HepG2 (cell line): ENCODE results near the gene ETFA. TPM values are rescaled to one million over a fixed set of nuclear protein-coding genes. Genes with fewer than 3 reads are reported as not detected.
A peak's percentile ranks its signal among the peaks of the same experiment; 100 is the strongest.

Experiments used
- ATF7 ChIP-seq, 2 experiments: fragments of 450-650 bp in 1 of 2; sonication (generic) in 1 of 2; formaldehyde crosslinking in 1 of 2; IDR thresholded peaks; 2 replicates each; pipeline versions ENCODE4 v1.4.0 to v1.6.1; 2016 to 2020; ENCODE audit warnings: antibody characterized with exemption in 1 of 2, mild to moderate bottlenecking in 1 of 2, missing genetic modification reagents in 1 of 2
- BORCS8-MEF2B ChIP-seq: sonication (generic); formaldehyde crosslinking; IDR thresholded peaks from 2 replicates; pipeline ENCODE4 v1.8.0; 2022; ENCODE audit warnings: mild to moderate bottlenecking, missing genetic modification reagents
- CAMTA2 ChIP-seq: sonication (generic); formaldehyde crosslinking; IDR thresholded peaks from 2 replicates; pipeline ENCODE4 v1.4.0; 2020; ENCODE audit warnings: mild to moderate bottlenecking, missing genetic modification reagents, borderline replicate concordance
- CCDC6 ChIP-seq: sonication (generic); formaldehyde crosslinking; IDR thresholded peaks from 2 replicates; pipeline ENCODE4 v1.8.1; 2022; ENCODE audit warnings: mild to moderate bottlenecking, missing genetic modification reagents, moderate library complexity
- KMT2A ChIP-seq: sonication (generic); formaldehyde crosslinking; IDR thresholded peaks from 2 replicates; pipeline ENCODE4 v1.4.0; 2020; ENCODE audit warnings: missing genetic modification reagents
- MED13 ChIP-seq: sonication (generic); formaldehyde crosslinking; IDR thresholded peaks from 2 replicates; pipeline ENCODE4 v1.5.0; 2020; ENCODE audit warnings: missing genetic modification reagents
- RFX5 ChIP-seq: IDR thresholded peaks from 2 replicates; pipeline ENCODE4 v1.6.1; 2011; ENCODE audit warnings: low read depth, low read length, improper control_type of control experiment
- SIN3A ChIP-seq: IDR thresholded peaks from 2 replicates; pipeline ENCODE4 v1.6.1; 2011; ENCODE audit warnings: low read depth, mild to moderate bottlenecking, control low read depth, low read length, borderline replicate concordance
- TAF15 ChIP-seq: fragments of 200-400 bp; formaldehyde crosslinking; IDR thresholded peaks from one replicate; pipeline ENCODE4 v1.6.1; 2018; ENCODE audit warnings: mild to moderate bottlenecking, low read depth, low read length; ENCODE audit not compliant: poor library complexity, severe bottlenecking
- UBTF ChIP-seq: sonication (generic); formaldehyde crosslinking; IDR thresholded peaks from 2 replicates; pipeline ENCODE4 v1.4.0; 2020; ENCODE audit warnings: mild to moderate bottlenecking, missing genetic modification reagents
- ZNF720 ChIP-seq: sonication (generic); formaldehyde crosslinking; IDR thresholded peaks from 2 replicates; pipeline ENCODE4 v1.4.0; 2020; ENCODE audit warnings: missing genetic modification reagents
- ZNF800 ChIP-seq: sonication (generic); formaldehyde crosslinking; IDR thresholded peaks from 2 replicates; pipeline ENCODE4 v1.4.0; 2020; ENCODE audit warnings: missing genetic modification reagents
- polyA plus RNA-seq, 8 experiments: library from polyadenylated mRNA; depleted of rRNA in 3 of 8; stranded (reverse) in 7 of 8; unstranded in 1 of 8; fragments of >200 nt; fragmentation: Illumina TruSeq in 4 of 8; extraction: Trizol in 4 of 8; gene quantifications; 2 replicates each; pipeline versions ENCODE4 v1.2.1 to v1.2.3, GENCODE V29; 2011 to 2016; ENCODE audit warnings: low read depth in 4 of 8, missing spikeins in 1 of 8, mixed read lengths in 1 of 8; ENCODE audit not compliant: insufficient read depth in 1 of 8
- total RNA-seq, 5 experiments: library from RNA; depleted of rRNA; stranded (reverse); fragments of >200 nt; fragmentation: Illumina TruSeq; extraction: Trizol; gene quantifications; 2 replicates each; pipeline ENCODE4 v1.2.3, GENCODE V29; 2016; ENCODE audit warnings: low read depth in 1 of 5
- TF ChIP-seq, protein P1 (sequence below), 2 experiments: IDR thresholded peaks; 2 replicates each; pipeline ENCODE4 v1.6.1; 2011 to 2012; ENCODE audit warnings: low read length in 2 of 2, borderline replicate concordance in 1 of 2, low read depth in 1 of 2, mild to moderate bottlenecking in 1 of 2, moderate library complexity in 1 of 2
- TF ChIP-seq, protein P2 (sequence below): sonication (generic); formaldehyde crosslinking; IDR thresholded peaks from 2 replicates; pipeline ENCODE4 v1.4.0; 2020; ENCODE audit warnings: missing genetic modification reagents; ENCODE audit errors: not compliant biosample characterization
- TF ChIP-seq, protein P3 (sequence below): sonication (generic); formaldehyde crosslinking; IDR thresholded peaks from 2 replicates; pipeline ENCODE4 v1.8.0; 2022; ENCODE audit warnings: low read depth, missing genetic modification reagents

ETFA gene
- total and polyA plus RNA-seq, 2 of the 13 experiments (the other 11 are each of a cell fraction or from before 2014, with no cell fraction given): 291 to 396 TPM

DNA sequence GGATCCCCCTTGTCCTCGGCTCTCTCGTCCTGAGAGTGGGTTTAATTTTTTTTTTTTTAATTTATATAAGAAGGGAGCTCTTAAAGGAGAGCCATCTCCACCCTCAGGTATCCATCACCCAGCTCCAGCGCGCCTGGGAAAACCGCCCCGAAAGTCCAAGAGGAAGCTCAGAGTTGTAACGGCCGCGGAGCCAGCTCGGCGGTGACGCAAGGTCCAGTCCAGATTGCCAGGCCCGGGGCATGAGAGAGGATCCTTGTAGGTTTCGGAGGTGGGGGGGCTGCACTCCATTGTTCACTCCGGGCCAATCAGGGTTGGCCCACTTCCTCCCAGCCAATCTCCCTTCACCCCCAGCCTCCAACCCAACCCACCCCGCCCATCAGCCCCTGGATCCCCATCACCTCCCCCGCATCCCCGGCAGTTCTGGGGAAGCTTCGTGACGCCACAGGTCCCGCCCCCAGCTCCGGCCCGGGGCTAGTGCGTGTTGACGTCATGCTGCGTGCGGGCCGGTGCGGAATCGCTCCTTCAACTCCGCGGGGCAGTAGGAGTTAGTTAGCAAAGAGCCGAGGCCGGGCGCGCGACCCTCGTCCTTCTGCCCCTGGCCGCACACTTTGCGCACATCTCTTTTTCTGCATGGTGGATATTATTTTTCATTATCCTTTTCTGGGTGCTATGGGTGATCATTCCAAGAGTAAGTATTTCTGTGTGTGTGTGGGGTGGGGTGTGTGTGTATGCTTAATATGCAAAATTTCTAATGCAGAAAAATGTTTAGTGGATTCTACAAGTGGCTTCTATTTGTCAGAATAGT lies 25.2 kb upstream of the ETFA start, which contains the start of gene ISL2 (continued):
- TF ChIP-seq, protein P1, sequence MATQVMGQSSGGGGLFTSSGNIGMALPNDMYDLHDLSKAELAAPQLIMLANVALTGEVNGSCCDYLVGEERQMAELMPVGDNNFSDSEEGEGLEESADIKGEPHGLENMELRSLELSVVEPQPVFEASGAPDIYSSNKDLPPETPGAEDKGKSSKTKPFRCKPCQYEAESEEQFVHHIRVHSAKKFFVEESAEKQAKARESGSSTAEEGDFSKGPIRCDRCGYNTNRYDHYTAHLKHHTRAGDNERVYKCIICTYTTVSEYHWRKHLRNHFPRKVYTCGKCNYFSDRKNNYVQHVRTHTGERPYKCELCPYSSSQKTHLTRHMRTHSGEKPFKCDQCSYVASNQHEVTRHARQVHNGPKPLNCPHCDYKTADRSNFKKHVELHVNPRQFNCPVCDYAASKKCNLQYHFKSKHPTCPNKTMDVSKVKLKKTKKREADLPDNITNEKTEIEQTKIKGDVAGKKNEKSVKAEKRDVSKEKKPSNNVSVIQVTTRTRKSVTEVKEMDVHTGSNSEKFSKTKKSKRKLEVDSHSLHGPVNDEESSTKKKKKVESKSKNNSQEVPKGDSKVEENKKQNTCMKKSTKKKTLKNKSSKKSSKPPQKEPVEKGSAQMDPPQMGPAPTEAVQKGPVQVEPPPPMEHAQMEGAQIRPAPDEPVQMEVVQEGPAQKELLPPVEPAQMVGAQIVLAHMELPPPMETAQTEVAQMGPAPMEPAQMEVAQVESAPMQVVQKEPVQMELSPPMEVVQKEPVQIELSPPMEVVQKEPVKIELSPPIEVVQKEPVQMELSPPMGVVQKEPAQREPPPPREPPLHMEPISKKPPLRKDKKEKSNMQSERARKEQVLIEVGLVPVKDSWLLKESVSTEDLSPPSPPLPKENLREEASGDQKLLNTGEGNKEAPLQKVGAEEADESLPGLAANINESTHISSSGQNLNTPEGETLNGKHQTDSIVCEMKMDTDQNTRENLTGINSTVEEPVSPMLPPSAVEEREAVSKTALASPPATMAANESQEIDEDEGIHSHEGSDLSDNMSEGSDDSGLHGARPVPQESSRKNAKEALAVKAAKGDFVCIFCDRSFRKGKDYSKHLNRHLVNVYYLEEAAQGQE (IDR thresholded peaks at IDR 0.05; ENCODE audit: borderline replicate concordance in 1 of 2, low read depth in 1 of 2, low read length in 2 of 2): no peak; a peak in 1 of 4 replicates
- peak; percentile 78 for TF ChIP-seq KMT2A (CRISPR knock-in tag)
- no peak for TF ChIP-seq ZNF720 (CRISPR knock-in tag)
- peak; percentile 58; the same call in 1 of the 2 replicates for TF ChIP-seq SIN3A
- TF ChIP-seq, protein P2, sequence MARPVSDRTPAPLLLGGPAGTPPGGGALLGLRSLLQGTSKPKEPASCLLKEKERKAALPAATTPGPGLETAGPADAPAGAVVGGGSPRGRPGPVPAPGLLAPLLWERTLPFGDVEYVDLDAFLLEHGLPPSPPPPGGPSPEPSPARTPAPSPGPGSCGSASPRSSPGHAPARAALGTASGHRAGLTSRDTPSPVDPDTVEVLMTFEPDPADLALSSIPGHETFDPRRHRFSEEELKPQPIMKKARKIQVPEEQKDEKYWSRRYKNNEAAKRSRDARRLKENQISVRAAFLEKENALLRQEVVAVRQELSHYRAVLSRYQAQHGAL (CRISPR knock-in tag): no peak
- TF ChIP-seq TAF15: peak; percentile 38
- 0 out of 2 replicates have a peak, but pooled peaks have one; percentile 29 for TF ChIP-seq MED13 (CRISPR knock-in tag)
- TF ChIP-seq UBTF (CRISPR knock-in tag): peak; percentile 65; the same call in 1 of the 2 replicates
- TF ChIP-seq CCDC6 (CRISPR knock-in tag): peak; percentile 32; the same call in 1 of the 2 replicates
- no peak; the same call in 1 of the 2 replicates for TF ChIP-seq CAMTA2 (CRISPR knock-in tag)
- no peak for TF ChIP-seq RFX5
- TF ChIP-seq, protein P3, sequence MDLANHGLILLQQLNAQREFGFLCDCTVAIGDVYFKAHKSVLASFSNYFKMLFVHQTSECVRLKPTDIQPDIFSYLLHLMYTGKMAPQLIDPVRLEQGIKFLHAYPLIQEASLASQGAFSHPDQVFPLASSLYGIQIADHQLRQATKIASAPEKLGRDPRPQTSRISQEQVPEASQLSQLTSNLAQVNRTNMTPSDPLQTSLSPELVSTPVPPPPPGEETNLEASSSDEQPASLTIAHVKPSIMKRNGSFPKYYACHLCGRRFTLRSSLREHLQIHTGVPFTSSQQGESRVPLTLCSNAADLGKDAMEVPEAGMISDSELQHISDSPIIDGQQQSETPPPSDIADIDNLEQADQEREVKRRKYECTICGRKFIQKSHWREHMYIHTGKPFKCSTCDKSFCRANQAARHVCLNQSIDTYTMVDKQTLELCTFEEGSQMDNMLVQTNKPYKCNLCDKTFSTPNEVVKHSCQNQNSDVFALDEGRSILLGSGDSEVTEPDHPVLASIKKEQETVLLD (CRISPR knock-in tag): no peak
- peak; percentile 40 for TF ChIP-seq ZNF800 (CRISPR knock-in tag)
- TF ChIP-seq BORCS8-MEF2B (CRISPR knock-in tag): peak; percentile 60; the same call in 1 of the 2 replicates
- TF ChIP-seq ATF7 (IDR thresholded peaks at IDR 0.05): peak; percentile 79
- TF ChIP-seq ATF7 (CRISPR knock-in tag; IDR thresholded peaks at IDR 0.05): peak; percentile 66; the same call in 1 of the 2 replicates
